T-helper 1 cell treated with Interleukin-12 subunit alpha and Interleukin-12 subunit beta and Interleukin-4 antibody, amounts not matched to agents 30 ng/mL and 1 ng/mL, for 36 hours (primary cell): ENCODE measurements around the gene ATP6V1D. TPM values are rescaled to one million over a fixed set of nuclear protein-coding genes. Genes with fewer than 3 reads are reported as not detected.
"Not testable (repeated sequence)": the region's sequence is repeated elsewhere in the genome, so short reads cannot be mapped to it uniquely, and the experiment has no call there.

Experiments used
- intact Hi-C: fragments of 100-400 bp; cut with micrococcal nuclease; formaldehyde crosslinking; loops from one replicate; pipeline ENCODE4 v1.15.1; 2024
- total RNA-seq: library from RNA; stranded (reverse); gene quantifications from 2 replicates; pipeline ENCODE4 v1.2.3, GENCODE V29; 2022

Gene ATP6V1D
- total RNA-seq, 1 donor from 2014 or later = 44.5 TPM

DNA sequence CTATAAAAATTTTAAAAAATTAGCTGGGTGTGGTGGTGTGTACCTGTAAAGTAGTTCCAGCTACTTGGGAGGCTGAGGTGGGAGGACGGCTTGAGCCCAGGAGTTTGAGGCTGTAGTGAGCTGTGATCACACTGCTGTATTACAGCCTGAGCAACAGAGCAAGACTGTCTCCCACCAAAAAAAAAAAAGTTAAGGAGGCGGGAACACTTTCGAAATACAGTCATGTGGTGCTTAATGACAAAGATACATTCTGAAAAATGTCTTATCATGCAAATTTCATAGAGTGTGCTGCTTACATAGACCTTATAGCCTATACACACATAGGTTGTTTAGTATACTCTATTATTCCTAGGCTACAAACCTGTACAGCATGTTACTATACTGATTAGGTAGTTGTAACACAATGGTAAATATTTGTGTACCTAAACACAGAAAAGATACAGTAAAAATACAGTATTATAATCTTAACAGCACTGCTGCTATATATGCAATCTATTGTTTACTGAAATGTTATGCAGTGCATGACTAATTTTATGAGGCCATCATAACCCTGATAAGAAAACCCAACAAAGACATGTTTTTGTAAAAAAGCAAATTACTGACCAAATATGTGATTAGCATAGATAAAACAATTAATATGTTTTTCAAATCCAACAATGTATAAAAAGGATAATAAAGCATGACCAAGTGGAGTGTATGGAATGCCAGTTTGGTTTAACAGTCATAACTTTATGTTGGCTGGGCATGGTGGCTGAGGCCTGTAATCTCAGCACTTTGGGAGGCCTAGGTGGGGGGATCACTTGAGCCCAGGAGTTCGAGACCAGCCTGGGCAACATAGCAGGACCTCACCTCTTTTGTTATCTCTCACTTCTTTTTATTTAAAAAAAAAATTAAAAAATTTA, 11.9 kb upstream of the ATP6V1D start:
- intact Hi-C loops = no loop called here

DNA sequence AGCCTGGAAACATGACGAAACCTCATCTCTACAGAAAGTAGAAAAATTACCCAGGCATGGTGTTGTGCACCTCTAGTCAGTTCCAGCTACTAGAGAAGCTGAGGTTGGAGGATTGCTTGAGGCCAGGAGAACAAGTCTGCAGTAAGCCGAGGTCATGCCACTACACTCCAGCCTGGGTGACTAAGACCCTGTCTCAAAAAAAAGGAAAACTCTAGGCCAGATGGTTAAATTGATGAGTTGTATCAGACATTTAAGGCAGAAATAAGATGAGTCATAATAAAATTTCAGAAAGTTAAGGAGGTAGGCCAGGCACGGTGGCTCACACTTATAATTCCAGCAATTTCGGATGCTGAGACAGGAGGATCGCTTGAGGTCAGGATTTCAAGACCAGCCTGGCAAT, 11.2 kb upstream of the ATP6V1D start:
- intact Hi-C loops = no loop called here

DNA sequence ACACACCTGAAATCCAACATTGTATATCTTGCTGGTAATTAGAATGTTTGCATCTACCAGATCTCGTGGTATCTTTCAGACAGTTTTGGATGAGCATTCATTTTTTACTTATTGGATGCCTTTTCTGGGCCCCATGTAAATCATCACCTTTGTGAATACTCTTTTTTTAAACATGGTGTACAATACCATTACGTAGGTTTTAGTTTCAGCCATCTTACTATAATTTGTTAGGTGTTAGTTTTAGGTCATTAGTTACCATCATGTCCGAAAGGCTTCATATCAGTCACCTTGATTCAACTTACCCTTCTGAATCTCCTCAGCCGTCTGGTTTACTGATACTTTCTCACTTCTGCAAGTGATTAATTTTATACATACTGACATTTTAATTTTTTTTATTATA, 5.9 kb upstream of the ATP6V1D start:
- intact Hi-C loops = loop anchor here (10.0 kb wide), 1 partner anchor 1789 kb away; the partner anchor contains the start of gene DCAF5

DNA sequence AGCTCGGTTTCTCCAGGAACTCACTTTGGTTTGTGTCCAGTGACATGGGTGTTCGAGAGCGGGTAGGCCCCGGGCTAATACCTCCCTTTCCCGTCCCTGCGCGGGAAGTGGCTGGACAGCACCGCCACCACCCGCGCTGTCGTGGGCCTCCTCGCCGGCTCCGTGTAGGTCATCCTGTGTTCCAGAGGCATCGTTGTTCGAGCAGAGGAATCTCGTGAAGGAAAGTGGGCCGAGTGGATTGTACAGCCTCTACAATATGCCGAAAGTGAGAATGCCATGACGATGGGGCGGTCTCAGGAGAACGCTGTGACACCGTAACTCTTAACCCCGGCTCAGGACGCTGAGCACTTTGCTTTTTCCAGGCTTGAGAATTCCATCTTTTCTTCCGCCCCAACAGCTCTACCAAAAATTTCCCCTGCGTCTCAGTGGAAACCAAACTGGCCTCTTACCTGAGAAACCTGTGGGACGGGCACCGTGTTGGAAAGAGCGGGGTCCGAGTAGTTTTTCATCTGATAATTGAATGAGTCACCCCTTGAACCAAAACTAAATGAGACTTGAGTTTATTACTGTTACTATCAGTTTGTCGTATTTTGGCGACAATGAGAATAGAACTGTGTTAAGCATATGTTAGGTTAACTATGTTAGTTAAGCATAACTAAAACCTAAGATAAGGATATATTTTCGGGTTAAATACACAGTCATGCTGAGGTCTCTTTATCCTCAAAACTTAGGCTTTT, 1.0 kb upstream of the ATP6V1D start:
- intact Hi-C loops = loop anchor here (1.0 to 10.0 kb wide), 8 partner anchors 119 to 1794 kb away; partner anchors contain the start of genes DCAF5, PALS1, RAD51B and RDH11

DNA sequence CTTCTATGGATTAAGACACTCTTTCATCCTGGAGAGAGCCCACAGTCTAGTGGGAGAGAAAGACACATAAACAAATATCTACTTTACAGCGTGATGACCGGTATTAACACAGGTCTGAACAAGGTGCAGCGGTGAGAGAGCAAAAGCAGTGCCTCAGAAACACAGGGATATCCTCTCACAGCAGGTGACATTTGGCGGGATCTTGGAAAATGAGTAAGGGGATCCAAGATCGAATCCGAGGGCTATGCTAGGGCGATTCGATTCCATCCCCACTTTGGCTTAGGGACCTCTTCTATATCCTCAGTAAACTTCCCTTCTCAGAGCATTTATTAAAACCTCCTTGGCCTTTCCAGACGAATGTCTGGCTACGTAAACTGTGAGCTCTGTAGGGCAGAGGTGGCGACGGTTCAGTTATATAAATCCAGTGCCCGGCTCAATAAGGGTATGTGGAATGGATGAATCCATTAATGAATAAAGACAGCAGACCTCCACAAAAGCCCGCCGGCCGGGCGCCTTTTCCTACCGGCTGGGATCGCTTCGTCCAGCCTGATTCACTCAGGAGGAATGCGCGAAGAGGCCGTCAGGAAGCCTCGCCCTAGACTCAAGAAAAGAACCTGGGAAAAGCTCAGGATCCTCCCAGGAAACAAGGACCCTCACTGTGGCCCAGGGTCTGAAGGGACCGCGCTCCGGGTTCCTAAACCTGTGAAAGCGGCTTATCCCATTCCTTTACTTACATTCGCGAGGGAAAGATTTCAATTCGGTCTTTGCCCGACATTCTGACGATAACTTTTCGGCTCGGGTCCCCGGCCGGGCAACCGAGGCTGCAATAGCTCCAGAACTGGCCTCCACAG, 455 bp downstream of the ATP6V1D start:
- intact Hi-C loops = loop anchor here (1.0 kb wide), 4 partner anchors 241 to 851 kb away; partner anchors contain the start of genes ARG2, GPHN and PIGH

DNA sequence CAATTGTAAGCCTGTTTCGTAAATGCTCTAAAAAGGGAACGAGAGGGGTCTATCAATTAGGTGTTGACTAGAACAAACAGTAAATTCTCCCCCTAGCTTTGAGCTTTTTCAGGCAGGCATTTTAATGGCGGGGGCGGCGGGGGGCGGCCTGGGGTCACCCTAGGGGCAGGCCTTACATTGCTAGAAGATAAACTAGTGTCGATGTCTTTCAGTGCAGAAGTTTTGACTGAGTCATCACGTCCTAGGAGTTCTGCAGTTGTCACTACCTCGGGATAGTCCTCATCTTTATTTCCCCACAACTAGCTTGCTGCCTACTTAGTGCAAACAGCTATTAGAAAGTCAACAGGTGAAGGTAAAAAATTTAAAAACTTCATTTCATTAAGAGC, 1.6 kb downstream of the ATP6V1D start:
- intact Hi-C loops = no loop called here

DNA sequence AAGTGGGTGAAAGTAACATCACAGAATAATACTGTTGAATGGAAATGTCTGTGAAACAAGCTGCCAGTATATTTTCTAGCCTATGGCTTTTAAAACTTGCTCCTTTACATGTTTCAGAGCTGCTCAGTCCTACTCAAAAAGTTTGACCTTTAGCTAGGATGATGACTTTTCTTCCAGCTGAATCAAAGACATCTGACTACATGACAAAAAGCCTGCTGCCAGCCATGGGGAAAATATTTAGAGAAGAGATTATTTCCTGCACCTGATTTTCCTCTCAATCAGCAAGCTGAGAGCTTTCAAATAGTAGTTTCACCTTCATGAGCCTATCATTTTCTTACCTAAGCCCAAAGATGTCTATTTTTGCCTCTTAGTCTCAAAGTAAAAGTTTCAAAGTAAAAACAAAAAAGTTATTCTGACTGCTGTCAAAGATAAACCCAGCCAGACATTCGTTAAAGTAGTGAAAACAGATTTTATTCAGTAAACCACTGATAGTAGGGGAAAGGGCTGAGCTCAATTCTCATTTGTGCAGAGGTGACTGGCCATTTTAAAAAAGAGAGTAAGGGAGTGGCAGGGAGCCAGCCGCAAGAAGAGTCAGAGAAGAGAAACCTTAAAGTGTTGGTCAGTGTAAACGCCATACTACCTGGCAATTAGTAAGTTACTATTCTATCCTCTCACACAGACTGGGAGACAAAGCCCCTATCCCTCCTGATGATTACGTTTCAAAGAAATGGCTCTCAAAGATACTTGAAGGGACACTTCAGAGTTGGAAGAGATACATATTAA, 2.2 kb downstream of the ATP6V1D start:
- intact Hi-C loops = no loop called here

DNA sequence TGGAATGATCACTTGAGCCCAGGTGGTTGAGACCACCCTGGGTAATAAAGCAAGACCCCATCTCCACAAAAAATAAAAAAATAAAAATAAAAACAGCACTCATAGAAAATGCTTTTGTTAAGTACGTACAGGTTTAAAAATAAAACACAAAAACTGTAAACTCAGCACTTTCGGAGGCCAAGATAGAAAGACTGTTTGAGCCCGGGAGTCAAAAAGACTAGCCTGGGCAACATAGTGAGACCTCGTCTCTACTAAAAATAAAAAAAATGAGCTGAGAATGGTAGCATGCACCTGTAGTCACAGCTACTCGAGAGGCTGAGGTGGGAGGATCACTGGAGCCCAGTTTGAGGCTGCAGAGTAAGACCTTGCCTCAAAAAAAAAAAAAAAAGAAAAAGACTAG, 7.5 kb downstream of the ATP6V1D start:
- intact Hi-C loops = no loop called here

DNA sequence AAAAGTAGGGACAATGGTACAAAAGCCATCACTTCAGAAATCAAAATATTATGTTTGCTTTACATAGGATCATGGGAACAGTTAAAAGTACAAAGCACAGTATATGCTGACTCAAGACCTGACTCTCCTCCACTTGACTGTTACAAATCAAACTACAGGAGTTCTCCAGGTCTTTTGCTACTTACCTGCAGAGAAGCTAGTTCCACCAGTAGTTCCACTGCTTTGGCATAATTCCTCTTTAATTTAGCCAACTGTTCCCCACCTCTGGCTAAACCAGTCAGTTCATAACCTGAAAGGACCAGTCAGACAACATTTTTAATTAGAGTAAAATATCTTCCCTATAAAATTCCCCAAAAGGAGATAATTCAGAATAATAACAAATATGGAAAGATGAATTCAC, 14.0 kb downstream of the ATP6V1D start:
- intact Hi-C loops = no loop called here

DNA sequence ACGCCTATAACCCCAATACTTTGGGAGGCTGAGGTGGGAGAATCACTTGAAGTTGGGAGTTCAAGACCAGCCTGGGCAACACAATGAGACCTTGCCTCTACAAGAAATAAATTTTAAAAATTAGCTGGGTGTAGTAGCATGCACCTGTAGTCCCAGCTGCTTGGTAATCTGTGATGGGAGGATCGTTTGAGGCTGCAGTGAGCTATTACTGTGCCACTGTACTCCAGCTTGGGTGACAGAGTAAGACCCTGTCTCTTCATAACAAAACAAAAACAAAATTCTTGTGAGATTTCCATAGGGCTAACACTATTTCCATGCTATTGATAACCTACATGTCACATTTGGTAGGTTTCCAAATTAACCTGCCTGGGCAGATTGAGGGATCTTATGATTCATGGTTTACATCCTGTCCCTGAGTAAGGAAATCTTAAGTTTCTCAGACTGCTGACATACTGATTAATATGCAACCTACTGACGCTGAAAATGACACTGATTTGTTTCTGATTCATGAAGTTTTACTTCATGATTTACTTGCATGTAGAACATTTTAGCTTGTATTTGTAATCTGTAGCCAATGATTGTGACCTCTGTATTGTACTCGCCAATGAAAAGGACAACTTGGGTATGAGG, 15.9 kb downstream of the ATP6V1D start:
- intact Hi-C loops = no loop called here

DNA sequence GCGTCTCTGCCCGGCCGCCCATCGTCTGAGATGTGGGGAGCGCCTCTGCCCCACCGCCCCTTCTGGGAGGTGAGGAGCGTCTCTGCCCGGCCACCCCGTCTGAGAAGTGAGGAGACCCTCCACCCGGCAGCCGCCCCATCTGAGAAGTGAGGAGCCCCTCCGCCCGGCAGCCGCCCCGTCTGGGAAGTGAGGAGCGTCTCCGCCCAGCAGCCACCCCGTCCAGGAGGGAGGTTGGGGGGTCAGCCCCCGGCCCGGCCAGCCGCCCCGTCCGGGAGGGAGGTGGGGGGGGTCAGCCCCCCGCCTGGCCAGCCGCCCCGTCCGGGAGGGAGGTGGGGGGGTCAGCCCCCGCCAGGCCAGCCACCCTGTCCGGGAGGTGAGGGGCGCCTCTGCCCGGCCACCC, 18.4 kb downstream of the ATP6V1D start:
- intact Hi-C loops = not testable (repeated sequence)

DNA sequence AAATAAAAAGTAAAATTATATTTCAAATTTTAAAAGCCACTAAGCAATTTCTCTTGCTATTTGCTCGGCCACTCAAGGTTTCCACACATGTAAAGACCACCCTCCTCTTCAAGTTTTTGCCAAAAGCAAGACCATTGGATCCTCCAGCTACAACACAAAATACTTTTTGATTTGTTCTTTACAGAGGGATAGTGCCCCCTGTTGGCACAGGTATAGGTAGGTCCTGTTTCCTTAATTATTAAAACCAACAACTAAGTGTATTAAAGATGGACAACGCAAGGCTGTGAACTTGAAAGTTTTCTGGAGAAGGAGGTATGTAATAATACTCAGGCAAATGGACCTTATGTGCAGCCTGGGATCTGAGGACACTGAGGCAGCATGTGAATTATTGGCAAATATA, 23.8 kb downstream of the ATP6V1D start:
- intact Hi-C loops = loop anchor here (2.0 kb wide), 1 partner anchor 169 kb away; no protein-coding TSS in a partner anchor

DNA sequence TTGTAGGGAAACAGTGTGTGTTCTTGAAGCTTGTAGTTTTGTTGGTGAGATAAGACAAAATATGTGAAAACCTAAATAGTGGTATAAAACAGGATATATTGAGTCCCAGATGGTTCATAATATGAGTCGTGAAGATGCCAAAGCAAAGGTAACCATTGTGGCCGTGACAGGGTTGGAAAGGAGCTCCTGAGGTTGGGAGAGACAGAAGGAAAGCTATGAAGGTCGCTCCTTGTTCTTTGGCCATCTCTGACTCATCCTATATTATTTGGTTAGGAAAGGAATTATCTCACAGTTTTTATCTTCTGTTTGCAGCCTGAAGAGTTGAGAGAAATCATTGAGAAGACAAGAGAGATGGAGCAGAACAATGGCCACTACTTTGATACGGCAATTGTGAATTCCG, 27.1 kb downstream of the ATP6V1D start:
- intact Hi-C loops = no loop called here

DNA sequence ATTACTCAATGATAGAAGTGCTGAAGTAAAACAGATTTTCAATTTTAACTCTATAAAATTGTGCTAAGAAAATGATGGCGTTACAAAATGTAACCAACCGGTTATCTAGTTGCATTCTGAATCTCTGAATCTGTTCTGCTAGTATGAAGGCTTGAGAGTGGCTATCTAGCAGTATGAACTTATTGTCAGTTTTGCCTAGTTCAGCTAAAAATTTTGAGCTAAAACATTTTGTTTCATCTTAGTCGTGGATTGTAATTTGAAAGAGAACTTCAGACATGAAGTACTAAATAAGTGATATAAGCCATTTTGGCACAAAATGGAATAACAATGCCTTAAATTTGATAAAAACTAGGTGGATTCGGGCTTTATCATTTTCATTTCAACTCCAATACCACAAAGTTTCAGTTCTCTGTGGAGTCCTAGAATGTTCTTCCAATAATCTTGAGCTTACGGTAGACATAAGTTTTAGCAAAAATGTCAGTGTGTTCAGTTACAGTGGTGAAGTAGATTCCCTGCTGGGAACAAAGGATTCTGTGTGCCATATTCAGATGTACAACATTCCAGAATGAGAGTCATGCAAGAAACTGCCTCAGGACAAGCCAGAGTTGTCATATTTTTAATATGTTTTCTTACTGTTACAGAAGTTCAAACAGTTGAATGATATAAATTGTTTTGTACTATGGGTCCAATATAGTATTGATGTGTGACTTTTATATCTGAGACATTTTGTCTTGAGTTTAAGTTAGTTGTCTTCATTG, 28.1 kb downstream of the ATP6V1D start:
- intact Hi-C loops = no loop called here

DNA sequence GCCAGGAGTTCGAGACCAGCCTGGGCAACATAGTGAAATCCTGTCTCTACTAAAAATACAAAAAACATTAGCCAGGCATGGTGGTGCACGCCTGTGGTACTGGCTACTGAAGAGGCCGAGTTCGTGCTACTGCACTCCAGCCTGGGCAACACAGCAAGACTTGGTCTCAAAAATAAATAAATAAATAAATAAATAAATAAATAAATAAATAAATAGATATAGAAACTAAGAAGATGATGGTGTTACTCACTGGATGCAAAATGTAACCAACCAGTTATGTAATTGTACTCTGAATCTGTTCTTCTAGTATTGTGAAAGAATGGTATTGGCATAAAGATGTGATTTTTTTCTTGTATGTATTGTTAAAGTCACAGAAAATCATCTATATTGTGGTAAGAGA, 29.9 kb downstream of the ATP6V1D start:
- intact Hi-C loops = not testable (repeated sequence)

DNA sequence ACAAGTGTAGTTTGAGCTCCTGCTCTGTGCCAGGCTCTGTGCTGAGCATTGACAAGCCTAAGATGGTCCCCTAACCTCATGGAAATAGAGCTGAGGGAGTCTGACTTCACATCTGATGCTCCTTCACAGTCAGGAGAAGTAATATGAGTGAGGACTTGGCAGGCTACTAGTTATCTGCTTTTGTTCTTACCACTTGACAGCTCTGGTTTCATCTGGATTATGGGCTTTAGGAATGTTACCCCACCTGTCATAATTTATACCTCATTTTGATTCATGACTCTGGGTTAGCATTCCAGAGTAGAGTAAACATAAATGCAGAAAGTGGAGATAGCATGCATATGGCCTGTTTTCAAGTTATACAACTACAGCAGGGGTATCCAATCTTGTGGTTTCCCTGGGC, 40.5 kb downstream of the ATP6V1D start:
- intact Hi-C loops = no loop called here

DNA sequence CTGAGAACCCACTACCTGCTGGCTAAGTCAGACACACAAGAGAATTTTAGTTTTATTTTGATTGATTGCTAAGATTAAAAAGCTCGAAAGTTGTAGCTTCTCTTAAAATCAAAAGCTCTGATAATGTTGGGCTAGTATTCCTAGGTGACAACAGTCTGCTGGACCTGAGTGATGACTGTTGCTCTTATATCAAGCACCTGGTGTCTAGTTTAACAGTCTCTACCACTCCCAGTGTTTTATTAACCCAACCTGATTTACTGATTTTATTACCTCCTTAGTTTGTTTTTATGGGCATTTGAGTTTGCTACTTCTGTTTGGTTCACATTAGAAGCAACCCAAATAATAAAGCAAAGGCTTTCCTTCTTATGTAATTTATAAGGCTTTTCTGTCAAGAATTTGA, 41.8 kb downstream of the ATP6V1D start:
- intact Hi-C loops = no loop called here

DNA sequence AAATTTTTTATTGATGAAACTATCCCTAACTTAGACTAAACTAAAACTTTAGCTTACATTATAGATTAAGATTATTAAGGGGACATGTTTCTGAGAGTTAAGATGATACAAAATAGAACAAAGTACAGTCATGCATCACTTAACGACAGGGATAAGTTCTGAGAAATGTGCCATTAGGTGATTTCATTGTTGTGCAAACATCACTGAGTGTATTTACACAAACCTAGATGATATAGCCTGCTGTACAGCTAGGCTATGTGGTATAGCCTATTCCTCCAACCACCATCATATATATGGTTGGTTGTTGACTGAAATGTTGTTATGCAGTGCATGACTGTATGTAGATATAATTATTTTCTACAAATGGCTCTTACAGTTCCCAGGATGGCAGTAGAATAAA, 46.5 kb downstream of the ATP6V1D start:
- intact Hi-C loops = no loop called here

DNA sequence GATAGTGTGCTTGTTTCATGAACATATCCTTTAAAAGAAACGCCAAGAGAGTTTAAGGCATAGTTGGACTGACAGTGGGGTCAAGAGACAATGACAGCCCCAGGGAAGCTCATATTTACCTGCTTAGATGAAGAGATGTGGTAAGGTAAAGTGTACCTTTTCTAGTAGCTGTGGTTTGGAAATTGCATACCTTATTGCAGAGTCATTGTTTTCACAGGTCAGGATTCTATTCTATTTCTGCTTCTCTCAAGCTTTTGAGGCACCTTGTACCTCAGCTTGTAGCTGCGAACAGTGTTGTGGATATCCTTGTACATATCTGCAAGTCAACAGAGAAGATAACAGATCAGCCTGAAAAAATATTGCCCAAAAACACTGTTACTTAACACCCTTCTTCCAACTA, 47.7 kb downstream of the ATP6V1D start:
- intact Hi-C loops = no loop called here
